Neural crest cell (in vitro differentiated cells): Measurements from ENCODE around the gene MXI1. TPM values are rescaled to one million over a fixed set of nuclear protein-coding genes. Genes with fewer than 3 reads are reported as not detected.
A peak's percentile ranks its signal among the peaks of the same experiment; 100 is the strongest.

Experiments
- DNase-seq: peaks from one replicate; pipeline ENCODE4 v3.0.0; 2021; ENCODE audit warnings: low read depth, mixed read lengths, low spot score
- H3K27ac Mint-ChIP-seq: one replicate; pipeline ENCODE4 v1.8.0; 2021; ENCODE audit warnings: mild to moderate bottlenecking, mixed read lengths; ENCODE audit not compliant: unreplicated experiment
- H3K27me3 Mint-ChIP-seq: 2 replicates; pipeline ENCODE4 v1.8.0; 2021; ENCODE audit warnings: low read depth, mild to moderate bottlenecking, mixed read lengths
- H3K36me3 Mint-ChIP-seq: 2 replicates; pipeline ENCODE4 v1.8.0; 2021; ENCODE audit warnings: low read depth, mild to moderate bottlenecking, mixed read lengths
- H3K4me1 Mint-ChIP-seq: 2 replicates; pipeline ENCODE4 v1.8.0; 2021; ENCODE audit warnings: mixed read lengths
- H3K4me3 Mint-ChIP-seq: one replicate; pipeline ENCODE4 v1.8.0; 2021; ENCODE audit warnings: mild to moderate bottlenecking, mixed read lengths
- H3K9me3 Mint-ChIP-seq: 2 replicates; pipeline ENCODE4 v1.8.0; 2021; ENCODE audit warnings: mixed read lengths
- CTCF ChIP-seq: fragments of 200-600 bp; sonication (generic); conservative IDR thresholded peaks from 2 replicates; pipeline ENCODE4 v1.5.0; 2021; ENCODE audit warnings: antibody characterized with exemption, mild to moderate bottlenecking
- total RNA-seq: library from RNA; stranded (reverse); gene quantifications from 2 replicates; pipeline ENCODE4 v1.2.1, GENCODE V29; 2021

The MXI1 gene
- total RNA-seq, 1 donor from 2014 or later: 18.6 TPM

- Mint-ChIP-seq H3K4me3 (no peak overlapping the region), H3K4me1 (no peaks in the 10 kb centered on the region), H3K27ac (no peak overlapping the region), H3K36me3 (peaks cover 6% of the 10 kb centered on the region), H3K27me3 (no peaks in the 10 kb centered on the region), H3K9me3 (no peaks in the 10 kb centered on the region)
- DNase-seq: no peak
- TF ChIP-seq CTCF: no peak
These were observed 78.1 kb downstream of the MXI1 start for GRCh38 chr10:110285501-110285900.

GRCh38 chr10:110286841-110287240, 79.4 kb downstream of the MXI1 start:
- no peak overlapping the region for H3K4me3 Mint-ChIP-seq
- H3K27ac Mint-ChIP-seq: no peak overlapping the region
- H3K4me1 Mint-ChIP-seq: no peaks in the 10 kb centered on the region
- DNase-seq: no peak
- no peaks in the 10 kb centered on the region for H3K27me3 Mint-ChIP-seq
- H3K36me3 Mint-ChIP-seq: peaks cover 6% of the 10 kb centered on the region
- no peaks in the 10 kb centered on the region for H3K9me3 Mint-ChIP-seq
- TF ChIP-seq CTCF: no peak

- Mint-ChIP-seq H3K4me3 (no peak overlapping the region), H3K27ac (no peak overlapping the region), H3K27me3 (no peaks in the 10 kb centered on the region), H3K36me3 (peaks cover 7% of the 10 kb centered on the region), H3K4me1 (peaks cover 9% of the 10 kb centered on the region), H3K9me3 (no peaks in the 10 kb centered on the region)
- no peak for TF ChIP-seq CTCF
- no peak for DNase-seq
These were observed 89.6 kb downstream of the MXI1 start for GRCh38 chr10:110296966-110297365.

GRCh38 chr10:110300486-110300986, 93.1 kb downstream of the MXI1 start:
- no peaks in the 10 kb centered on the region for H3K27me3 Mint-ChIP-seq
- no peak for TF ChIP-seq CTCF
- no peak overlapping the region for H3K27ac Mint-ChIP-seq
- peak overlapping the region; percentile 69 for H3K4me3 Mint-ChIP-seq
- no peaks in the 10 kb centered on the region for H3K9me3 Mint-ChIP-seq
- H3K4me1 Mint-ChIP-seq: peaks cover 38% of the 10 kb centered on the region
- DNase-seq: no peak
- peaks cover 7% of the 10 kb centered on the region for H3K36me3 Mint-ChIP-seq

GRCh38 chr10:110303681-110304080, 96.3 kb downstream of the MXI1 start:
- Mint-ChIP-seq H3K36me3 (peaks cover 4% of the 10 kb centered on the region), H3K27me3 (no peaks in the 10 kb centered on the region), H3K9me3 (no peaks in the 10 kb centered on the region), H3K4me3 (peak overlapping the region; percentile 93), H3K27ac (peak overlapping the region; percentile 99), H3K4me1 (peaks cover 43% of the 10 kb centered on the region)
- no peak for TF ChIP-seq CTCF
- DNase-seq: no peak

GRCh38 chr10:110304394-110304779, 97.0 kb downstream of the MXI1 start:
- no peak for DNase-seq
- peaks cover 4% of the 10 kb centered on the region for H3K36me3 Mint-ChIP-seq
- H3K9me3 Mint-ChIP-seq: no peaks in the 10 kb centered on the region
- H3K27me3 Mint-ChIP-seq: no peaks in the 10 kb centered on the region
- H3K4me3 Mint-ChIP-seq: peak overlapping the region; percentile 100
- H3K4me1 Mint-ChIP-seq: peaks cover 43% of the 10 kb centered on the region
- peak overlapping the region; percentile 99 for H3K27ac Mint-ChIP-seq
- TF ChIP-seq CTCF: no peak
